ENCODE measurements around the gene FAM227B.

The FAM227B gene

GRCh38 chr15:49282366-49282765 lies 338.3 kb downstream of the FAM227B start:
- DNase-seq, result no peak

- DNase-seq, result no peak
Observed at GRCh38 chr15:49279521-49280456, 340.8 kb downstream of the FAM227B start.

GRCh38 chr15:49278751-49279150 lies 341.9 kb downstream of the FAM227B start:
- no peak for DNase-seq
